Measurements from ENCODE around the gene TWIST1.

Gene TWIST1

GRCh38 chr7:19090526-19090925 lies 26.9 kb downstream of the TWIST1 start:
- Histone ChIP-seq H3K4me3 (replicated peaks; ENCODE audit: low read depth, low read length) (no peak overlapping the region), H3K27me3 (replicated peaks; ENCODE audit: control insufficient read depth, insufficient read depth, low read length) (no peaks in the 10 kb centered on the region), H3K36me3 (ENCODE audit: control insufficient read depth, insufficient read depth, low read length) (no peaks in the 10 kb centered on the region)
- TF ChIP-seq CTCF (IDR thresholded peaks at IDR 0.05; ENCODE audit: insufficient read depth, low read length, poor library complexity, severe bottlenecking): no peak
- DNase-seq (ENCODE audit: extremely low read depth, insufficient read length): no peak

GRCh38 chr7:19089797-19090196 lies 27.6 kb downstream of the TWIST1 start:
- DNase-seq (ENCODE audit: extremely low read depth, insufficient read length): no peak
- no peaks in the 10 kb centered on the region for H3K27me3 ChIP-seq (replicated peaks; ENCODE audit: control insufficient read depth, insufficient read depth, low read length)
- TF ChIP-seq CTCF (IDR thresholded peaks at IDR 0.05; ENCODE audit: insufficient read depth, low read length, poor library complexity, severe bottlenecking): no peak
- H3K36me3 ChIP-seq (ENCODE audit: control insufficient read depth, insufficient read depth, low read length): no peaks in the 10 kb centered on the region
- no peak overlapping the region for H3K4me3 ChIP-seq (replicated peaks; ENCODE audit: low read depth, low read length)

GRCh38 chr7:19089378-19089777 lies 28.1 kb downstream of the TWIST1 start:
- H3K36me3 ChIP-seq (ENCODE audit: control insufficient read depth, insufficient read depth, low read length): no peaks in the 10 kb centered on the region

GRCh38 chr7:19080093-19080492 lies 37.3 kb downstream of the TWIST1 start:
- Histone ChIP-seq H3K27me3 (replicated peaks; ENCODE audit: control insufficient read depth, insufficient read depth, low read length) (no peaks in the 10 kb centered on the region), H3K4me3 (replicated peaks; ENCODE audit: low read depth, low read length) (no peak overlapping the region), H3K36me3 (ENCODE audit: control insufficient read depth, insufficient read depth, low read length) (no peaks in the 10 kb centered on the region)
- no peak for DNase-seq (ENCODE audit: extremely low read depth, insufficient read length)
- TF ChIP-seq CTCF (IDR thresholded peaks at IDR 0.05; ENCODE audit: insufficient read depth, low read length, poor library complexity, severe bottlenecking): no peak

More at GRCh38 chr7:19089378-19089777, 28.1 kb downstream of the TWIST1 start:
- DNase-seq (ENCODE audit: extremely low read depth, insufficient read length): no peak
- Histone ChIP-seq H3K4me3 (replicated peaks; ENCODE audit: low read depth, low read length) (no peak overlapping the region), H3K27me3 (replicated peaks; ENCODE audit: control insufficient read depth, insufficient read depth, low read length) (no peaks in the 10 kb centered on the region)
- TF ChIP-seq CTCF (IDR thresholded peaks at IDR 0.05; ENCODE audit: insufficient read depth, low read length, poor library complexity, severe bottlenecking): no peak

GRCh38 chr7:19079066-19079465 lies 38.4 kb downstream of the TWIST1 start:
- no peak overlapping the region for H3K4me3 ChIP-seq (replicated peaks; ENCODE audit: low read depth, low read length)

More at GRCh38 chr7:19079066-19079465, 38.4 kb downstream of the TWIST1 start:
- Histone ChIP-seq H3K36me3 (ENCODE audit: control insufficient read depth, insufficient read depth, low read length) (no peaks in the 10 kb centered on the region), H3K27me3 (replicated peaks; ENCODE audit: control insufficient read depth, insufficient read depth, low read length) (no peaks in the 10 kb centered on the region)
- no peak for DNase-seq (ENCODE audit: extremely low read depth, insufficient read length)
- TF ChIP-seq CTCF (IDR thresholded peaks at IDR 0.05; ENCODE audit: insufficient read depth, low read length, poor library complexity, severe bottlenecking): no peak
